ENCODE measurements around the gene BYSL.

The BYSL gene

GRCh38 chr6:41929924-41930323 lies 8.6 kb downstream of the BYSL start:
- Histone ChIP-seq H3K27me3 (ENCODE audit: control insufficient read depth, insufficient read depth, low read length) (no peaks in the 10 kb centered on the region), H3K9ac (ENCODE audit: low read length) (no peak overlapping the region), H3K27ac (ENCODE audit: low read depth, low read length) (no peak overlapping the region), H3K4me1 (ENCODE audit: control insufficient read depth, insufficient read depth, low read length) (no peaks in the 10 kb centered on the region), H3K36me3 (ENCODE audit: control insufficient read depth, insufficient read depth, low read length) (peaks cover 43% of the 10 kb centered on the region), H3K4me3 (ENCODE audit: low read length) (no peak overlapping the region)

GRCh38 chr6:41931792-41932191 lies 10.5 kb downstream of the BYSL start:
- no peak overlapping the region for H3K9ac ChIP-seq (ENCODE audit: low read length)
- no peak overlapping the region for H3K27ac ChIP-seq (ENCODE audit: low read depth, low read length)
- H3K4me1 ChIP-seq (ENCODE audit: control insufficient read depth, insufficient read depth, low read length) = peaks cover 4% of the 10 kb centered on the region
- H3K27me3 ChIP-seq (ENCODE audit: control insufficient read depth, insufficient read depth, low read length) = no peaks in the 10 kb centered on the region
- no peak overlapping the region for H3K4me3 ChIP-seq (ENCODE audit: low read length)
- H3K36me3 ChIP-seq (ENCODE audit: control insufficient read depth, insufficient read depth, low read length) = peaks cover 46% of the 10 kb centered on the region

GRCh38 chr6:41932378-41932777 lies 11.1 kb downstream of the BYSL start:
- peaks cover 4% of the 10 kb centered on the region for H3K4me1 ChIP-seq (ENCODE audit: control insufficient read depth, insufficient read depth, low read length)
- H3K27me3 ChIP-seq (ENCODE audit: control insufficient read depth, insufficient read depth, low read length) = no peaks in the 10 kb centered on the region
- no peak overlapping the region for H3K9ac ChIP-seq (ENCODE audit: low read length)
- peaks cover 44% of the 10 kb centered on the region for H3K36me3 ChIP-seq (ENCODE audit: control insufficient read depth, insufficient read depth, low read length)
- H3K4me3 ChIP-seq (ENCODE audit: low read length) = no peak overlapping the region
- H3K27ac ChIP-seq (ENCODE audit: low read depth, low read length) = no peak overlapping the region

- no peak overlapping the region for H3K9ac ChIP-seq (ENCODE audit: low read length)
- H3K4me1 ChIP-seq (ENCODE audit: control insufficient read depth, insufficient read depth, low read length) = peaks cover 10% of the 10 kb centered on the region
- no peaks in the 10 kb centered on the region for H3K27me3 ChIP-seq (ENCODE audit: control insufficient read depth, insufficient read depth, low read length)
- no peak overlapping the region for H3K4me3 ChIP-seq (ENCODE audit: low read length)
- peaks cover 35% of the 10 kb centered on the region for H3K36me3 ChIP-seq (ENCODE audit: control insufficient read depth, insufficient read depth, low read length)
- no peak overlapping the region for H3K27ac ChIP-seq (ENCODE audit: low read depth, low read length)
Observed at GRCh38 chr6:41934278-41935192, 13.2 kb downstream of the BYSL start.

GRCh38 chr6:41935193-41935574 lies 13.9 kb downstream of the BYSL start:
- no peak overlapping the region for H3K27ac ChIP-seq (ENCODE audit: low read depth, low read length)

GRCh38 chr6:41935685-41936072 lies 14.4 kb downstream of the BYSL start:
- Histone ChIP-seq H3K27me3 (ENCODE audit: control insufficient read depth, insufficient read depth, low read length) (no peaks in the 10 kb centered on the region), H3K4me1 (ENCODE audit: control insufficient read depth, insufficient read depth, low read length) (peaks cover 19% of the 10 kb centered on the region), H3K4me3 (ENCODE audit: low read length) (no peak overlapping the region), H3K36me3 (ENCODE audit: control insufficient read depth, insufficient read depth, low read length) (peaks cover 23% of the 10 kb centered on the region), H3K9ac (ENCODE audit: low read length) (no peak overlapping the region), H3K27ac (ENCODE audit: low read depth, low read length) (no peak overlapping the region)

More at GRCh38 chr6:41935193-41935574, 13.9 kb downstream of the BYSL start:
- peaks cover 16% of the 10 kb centered on the region for H3K4me1 ChIP-seq (ENCODE audit: control insufficient read depth, insufficient read depth, low read length)
- no peaks in the 10 kb centered on the region for H3K27me3 ChIP-seq (ENCODE audit: control insufficient read depth, insufficient read depth, low read length)
- no peak overlapping the region for H3K9ac ChIP-seq (ENCODE audit: low read length)
- no peak overlapping the region for H3K4me3 ChIP-seq (ENCODE audit: low read length)
- H3K36me3 ChIP-seq (ENCODE audit: control insufficient read depth, insufficient read depth, low read length) = peaks cover 28% of the 10 kb centered on the region

GRCh38 chr6:41936073-41936837 lies 15.0 kb downstream of the BYSL start:
- Histone ChIP-seq H3K4me1 (ENCODE audit: control insufficient read depth, insufficient read depth, low read length) (peaks cover 19% of the 10 kb centered on the region), H3K27me3 (ENCODE audit: control insufficient read depth, insufficient read depth, low read length) (no peaks in the 10 kb centered on the region), H3K36me3 (ENCODE audit: control insufficient read depth, insufficient read depth, low read length) (peaks cover 23% of the 10 kb centered on the region), H3K9ac (ENCODE audit: low read length) (no peak overlapping the region), H3K4me3 (ENCODE audit: low read length) (no peak overlapping the region), H3K27ac (ENCODE audit: low read depth, low read length) (peak overlapping the region; percentile 50)

- Histone ChIP-seq H3K9ac (ENCODE audit: low read length) (no peak overlapping the region), H3K27ac (ENCODE audit: low read depth, low read length) (no peak overlapping the region), H3K36me3 (ENCODE audit: control insufficient read depth, insufficient read depth, low read length) (peaks cover 13% of the 10 kb centered on the region), H3K4me1 (ENCODE audit: control insufficient read depth, insufficient read depth, low read length) (peaks cover 19% of the 10 kb centered on the region), H3K27me3 (ENCODE audit: control insufficient read depth, insufficient read depth, low read length) (no peaks in the 10 kb centered on the region), H3K4me3 (ENCODE audit: low read length) (no peak overlapping the region)
Observed at GRCh38 chr6:41937472-41937860, 16.2 kb downstream of the BYSL start.

- peaks cover 19% of the 10 kb centered on the region for H3K4me1 ChIP-seq (ENCODE audit: control insufficient read depth, insufficient read depth, low read length)
- H3K4me3 ChIP-seq (ENCODE audit: low read length) = peak overlapping the region; percentile 9
- no peak overlapping the region for H3K27ac ChIP-seq (ENCODE audit: low read depth, low read length)
- H3K9ac ChIP-seq (ENCODE audit: low read length) = no peak overlapping the region
- H3K27me3 ChIP-seq (ENCODE audit: control insufficient read depth, insufficient read depth, low read length) = no peaks in the 10 kb centered on the region
- peaks cover 7% of the 10 kb centered on the region for H3K36me3 ChIP-seq (ENCODE audit: control insufficient read depth, insufficient read depth, low read length)
Observed at GRCh38 chr6:41937861-41938574, 16.7 kb downstream of the BYSL start.

GRCh38 chr6:41938590-41939175 lies 17.4 kb downstream of the BYSL start:
- Histone ChIP-seq H3K27ac (ENCODE audit: low read depth, low read length) (no peak overlapping the region), H3K27me3 (ENCODE audit: control insufficient read depth, insufficient read depth, low read length) (no peaks in the 10 kb centered on the region), H3K4me3 (ENCODE audit: low read length) (peak overlapping the region; percentile 9), H3K4me1 (ENCODE audit: control insufficient read depth, insufficient read depth, low read length) (peaks cover 19% of the 10 kb centered on the region), H3K36me3 (ENCODE audit: control insufficient read depth, insufficient read depth, low read length) (peaks cover 6% of the 10 kb centered on the region), H3K9ac (ENCODE audit: low read length) (no peak overlapping the region)

- no peak overlapping the region for H3K4me3 ChIP-seq (ENCODE audit: low read length)
- no peak overlapping the region for H3K9ac ChIP-seq (ENCODE audit: low read length)
- peaks cover 6% of the 10 kb centered on the region for H3K36me3 ChIP-seq (ENCODE audit: control insufficient read depth, insufficient read depth, low read length)
- no peaks in the 10 kb centered on the region for H3K27me3 ChIP-seq (ENCODE audit: control insufficient read depth, insufficient read depth, low read length)
- peak overlapping the region; percentile 20 for H3K27ac ChIP-seq (ENCODE audit: low read depth, low read length)
- H3K4me1 ChIP-seq (ENCODE audit: control insufficient read depth, insufficient read depth, low read length) = peaks cover 19% of the 10 kb centered on the region
Observed at GRCh38 chr6:41939176-41939847, 18.0 kb downstream of the BYSL start.

All from rectal smooth muscle tissue (tissue), 1 donor.